Dendritic cell treated with granulocyte-macrophage colony-stimulating factor and Interleukin-4, amounts not matched to agents 40 ng/mL and 50 ng/mL, for 4 days (primary cell): Measurements from ENCODE around the gene PDZD8.
A peak's percentile ranks its signal among the peaks of the same experiment; 100 is the strongest.

ENCODE experiments used
- H3K27ac Mint-ChIP-seq: one replicate; pipeline ENCODE4 v1.8.0; 2022; ENCODE audit warnings: mild to moderate bottlenecking, mixed read lengths
- H3K27me3 Mint-ChIP-seq: one replicate; pipeline ENCODE4 v1.8.0; 2022; ENCODE audit warnings: mild to moderate bottlenecking, mixed read lengths
- H3K36me3 Mint-ChIP-seq: one replicate; pipeline ENCODE4 v1.8.0; 2022; ENCODE audit warnings: low read depth, mixed read lengths
- H3K4me1 Mint-ChIP-seq: one replicate; pipeline ENCODE4 v1.8.0; 2022; ENCODE audit warnings: low read depth, mixed read lengths
- H3K4me3 Mint-ChIP-seq: one replicate; pipeline ENCODE4 v1.8.0; 2022; ENCODE audit warnings: mild to moderate bottlenecking, moderate library complexity, mixed read lengths
- H3K9me3 Mint-ChIP-seq: one replicate; pipeline ENCODE4 v1.8.0; 2022; ENCODE audit warnings: mixed read lengths
- intact Hi-C: fragments of 100-400 bp; cut with micrococcal nuclease; formaldehyde crosslinking; loops from one replicate; pipeline ENCODE4 v1.15.0; 2022

The PDZD8 gene

DNA sequence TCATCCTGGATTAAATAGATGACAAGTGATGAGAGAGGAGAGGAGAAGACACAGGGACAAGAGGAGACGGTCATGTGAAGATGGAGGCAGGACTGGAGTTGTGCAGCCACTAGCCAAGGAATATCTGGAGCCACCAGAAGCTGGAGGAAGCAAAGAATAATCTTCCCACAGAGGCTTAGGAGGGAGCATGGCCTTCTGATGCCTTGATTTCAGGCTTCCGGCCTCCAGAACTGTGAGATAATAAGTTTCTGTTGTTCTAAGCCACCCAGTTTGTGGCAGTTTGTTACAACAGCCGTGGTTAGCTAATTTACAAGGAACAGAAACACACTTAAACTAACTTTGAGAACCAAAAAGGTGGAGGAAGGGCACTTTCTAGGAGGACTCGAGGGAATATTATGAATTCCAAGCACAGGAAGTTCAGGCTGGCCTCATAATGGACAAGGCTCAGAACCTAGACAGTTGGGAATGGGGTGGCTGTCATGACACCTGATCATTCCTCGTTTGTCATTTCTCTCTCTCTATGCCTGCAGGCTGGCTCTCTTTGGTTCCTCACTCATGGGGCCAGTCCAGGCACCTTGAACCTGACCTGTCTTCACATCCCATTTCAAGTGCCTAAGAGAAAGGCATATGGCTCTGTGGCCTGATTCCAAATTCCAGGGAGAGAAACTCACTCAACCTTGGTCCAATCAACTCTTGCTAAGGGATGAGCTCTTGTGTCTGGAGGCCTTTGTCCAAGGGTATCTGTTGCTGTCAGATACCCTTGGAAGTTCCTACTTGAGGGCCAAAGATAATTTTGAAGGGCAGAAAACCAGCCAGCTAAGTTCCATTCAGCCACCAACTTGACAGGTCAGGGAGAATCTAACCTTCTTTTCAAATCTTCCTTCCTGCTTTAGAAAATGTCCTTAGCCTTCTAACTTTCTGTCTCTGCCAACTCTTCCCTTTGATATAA lies 33.5 kb upstream of the PDZD8 start:
- Mint-ChIP-seq H3K4me3 (no peak overlapping the region), H3K4me1 (peaks cover 21% of the 10 kb centered on the region), H3K36me3 (no peaks in the 10 kb centered on the region), H3K9me3 (no peaks in the 10 kb centered on the region), H3K27ac (no peak overlapping the region), H3K27me3 (no peaks in the 10 kb centered on the region)
- intact Hi-C loops: no loop called here

DNA sequence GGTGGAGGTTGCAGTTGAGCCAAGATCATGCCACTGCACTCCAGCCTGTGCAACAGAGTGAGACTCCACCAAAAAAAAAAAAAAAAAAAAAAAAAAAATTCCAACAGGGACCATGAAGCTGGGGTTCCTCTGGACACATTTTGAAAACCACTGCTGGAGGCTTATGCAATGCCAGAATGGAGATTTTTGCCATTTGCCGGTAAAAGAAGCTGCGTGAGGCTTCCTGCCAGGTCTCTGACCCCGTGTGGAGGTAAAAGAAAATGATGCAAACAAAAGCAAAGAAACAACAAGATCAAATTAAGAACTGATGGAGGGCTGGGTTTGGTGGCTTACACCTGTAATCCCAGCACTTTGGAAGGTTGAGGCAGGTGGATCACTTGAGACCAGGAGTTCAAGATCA lies 30.5 kb upstream of the PDZD8 start:
- intact Hi-C loops: no loop called here
- Mint-ChIP-seq H3K27me3 (no peaks in the 10 kb centered on the region), H3K4me1 (peaks cover 21% of the 10 kb centered on the region), H3K9me3 (no peaks in the 10 kb centered on the region), H3K36me3 (no peaks in the 10 kb centered on the region), H3K4me3 (no peak overlapping the region), H3K27ac (no peak overlapping the region)

DNA sequence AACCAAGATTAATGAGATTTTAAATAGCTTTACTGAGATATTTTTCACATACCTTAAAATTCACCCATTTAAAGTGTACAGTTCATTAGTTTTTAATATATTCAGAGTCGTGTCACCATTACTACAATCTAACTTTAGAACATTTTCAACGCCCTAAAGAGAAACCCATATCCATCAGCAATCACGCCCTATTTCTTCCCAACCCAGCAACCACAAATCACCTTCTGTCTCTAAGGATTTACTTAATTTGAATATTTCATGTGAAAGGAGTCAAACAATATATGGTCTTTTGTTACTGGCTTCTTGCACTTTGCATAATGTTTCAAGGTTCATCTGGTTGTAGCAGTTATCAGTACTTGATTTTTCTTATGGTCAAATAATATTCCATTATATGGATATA lies 25.1 kb upstream of the PDZD8 start:
- H3K27ac Mint-ChIP-seq: no peak overlapping the region
- no peaks in the 10 kb centered on the region for H3K27me3 Mint-ChIP-seq
- H3K9me3 Mint-ChIP-seq: no peaks in the 10 kb centered on the region
- intact Hi-C loops: no loop called here
- peaks cover 8% of the 10 kb centered on the region for H3K4me1 Mint-ChIP-seq
- no peak overlapping the region for H3K4me3 Mint-ChIP-seq
- no peaks in the 10 kb centered on the region for H3K36me3 Mint-ChIP-seq

DNA sequence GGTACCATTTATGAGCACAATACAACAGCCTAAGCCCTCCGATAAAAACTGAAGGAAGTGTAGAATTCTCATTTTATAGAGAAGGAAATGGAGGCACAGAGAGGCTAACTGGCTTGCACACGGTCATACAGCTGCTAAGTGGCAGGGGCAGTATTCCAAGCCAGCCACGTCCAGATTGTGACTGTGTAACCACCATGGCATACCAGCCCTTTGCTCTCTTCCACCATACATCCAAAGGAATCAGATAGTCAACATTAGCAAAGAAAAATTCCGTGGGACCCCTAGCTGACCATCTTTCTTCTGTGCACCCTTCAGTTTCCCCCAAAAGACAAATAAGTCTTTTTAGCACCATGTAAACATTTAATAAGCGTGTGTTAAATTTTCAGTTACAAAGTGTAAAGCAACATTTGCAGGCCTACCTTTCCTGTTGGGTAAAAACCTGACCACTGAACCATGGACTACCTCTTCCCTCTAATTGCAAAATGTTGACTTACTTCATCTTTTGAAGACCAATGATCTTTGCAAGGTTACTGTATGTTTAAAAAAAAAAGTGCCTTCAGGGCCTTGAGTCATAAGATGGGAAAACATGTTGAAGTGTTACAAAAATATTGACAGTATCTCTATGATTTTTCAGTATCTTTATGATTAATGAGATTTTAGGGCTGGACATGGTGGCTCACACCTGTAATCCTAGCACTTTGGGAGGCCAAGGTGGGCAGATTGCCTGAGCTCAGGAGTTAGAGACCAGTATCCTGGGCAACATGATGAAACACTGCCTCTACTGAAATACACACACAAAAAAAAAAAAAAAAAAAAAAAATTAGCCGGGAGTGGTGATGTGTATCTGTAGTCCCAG lies 24.3 kb upstream of the PDZD8 start:
- peaks cover 8% of the 10 kb centered on the region for H3K4me1 Mint-ChIP-seq

DNA sequence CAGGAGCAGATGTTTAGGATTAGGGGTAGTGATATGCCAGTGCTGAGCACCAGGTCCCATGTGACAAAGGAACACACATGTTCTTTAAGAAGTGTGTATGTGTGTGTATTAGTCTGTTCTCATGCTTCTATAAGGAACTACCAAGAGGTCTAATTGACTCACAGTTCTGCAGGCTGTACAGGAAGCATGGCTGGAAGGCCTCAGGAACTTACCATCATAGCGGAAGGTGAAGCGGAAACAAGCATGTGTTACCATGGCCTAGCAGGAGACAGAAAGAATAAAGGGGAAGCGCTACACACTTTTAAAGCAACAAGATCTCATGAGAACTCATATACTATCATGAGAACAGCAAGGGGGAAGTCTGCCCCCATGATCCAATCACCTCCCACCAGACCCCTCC lies 22.8 kb upstream of the PDZD8 start:
- intact Hi-C loops: no loop called here
- H3K4me1 Mint-ChIP-seq: peaks cover 8% of the 10 kb centered on the region

More for the DNA sequence above, 24.3 kb upstream of the PDZD8 start:
- Mint-ChIP-seq H3K4me3 (no peak overlapping the region), H3K27me3 (no peaks in the 10 kb centered on the region), H3K36me3 (no peaks in the 10 kb centered on the region), H3K27ac (no peak overlapping the region), H3K9me3 (no peaks in the 10 kb centered on the region)
- intact Hi-C loops: no loop called here

DNA sequence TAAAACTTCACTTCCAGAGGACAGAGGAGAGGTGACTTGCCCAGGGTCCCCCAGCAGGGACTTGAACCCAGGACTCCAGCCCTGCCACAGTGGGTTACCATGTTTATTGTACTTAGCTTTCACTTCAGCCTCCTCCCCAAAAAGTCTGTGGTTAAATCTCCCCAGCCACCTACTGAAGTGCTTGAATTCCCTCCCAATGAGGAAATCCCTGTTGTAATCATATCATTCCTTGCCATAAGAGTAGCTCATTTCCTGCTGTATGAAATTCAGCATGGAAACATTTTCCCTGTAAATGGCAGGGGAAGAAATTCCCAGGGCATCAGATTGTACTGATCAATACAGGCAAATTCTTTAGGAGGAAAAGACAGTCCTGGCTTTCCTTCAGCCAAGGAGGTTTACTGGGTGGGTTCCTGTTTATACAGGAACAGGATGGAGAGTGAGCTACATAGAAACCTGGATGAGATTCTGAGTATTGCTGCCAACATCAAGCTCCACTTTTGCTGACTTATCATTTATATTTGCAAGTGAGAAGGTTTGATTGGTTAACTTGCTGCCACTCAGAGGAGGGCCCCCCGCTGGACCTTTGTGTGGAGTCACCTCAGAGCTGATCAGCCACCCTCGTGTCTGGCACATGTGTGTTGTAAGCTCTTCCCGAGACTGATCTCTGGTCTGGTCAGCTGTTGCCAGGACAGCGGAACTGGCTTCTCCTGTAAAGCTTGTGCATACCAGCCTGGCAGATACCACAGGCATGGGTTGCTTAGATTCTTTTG lies 16.4 kb upstream of the PDZD8 start:
- H3K27me3 Mint-ChIP-seq: peaks cover 3% of the 10 kb centered on the region
- H3K27ac Mint-ChIP-seq: no peak overlapping the region
- intact Hi-C loops: no loop called here
- H3K9me3 Mint-ChIP-seq: peaks cover 9% of the 10 kb centered on the region
- no peak overlapping the region for H3K4me3 Mint-ChIP-seq
- H3K36me3 Mint-ChIP-seq: no peaks in the 10 kb centered on the region
- no peaks in the 10 kb centered on the region for H3K4me1 Mint-ChIP-seq

More for the DNA sequence above, 22.8 kb upstream of the PDZD8 start:
- Mint-ChIP-seq H3K9me3 (no peaks in the 10 kb centered on the region), H3K4me3 (no peak overlapping the region), H3K27me3 (no peaks in the 10 kb centered on the region), H3K27ac (no peak overlapping the region), H3K36me3 (no peaks in the 10 kb centered on the region)

DNA sequence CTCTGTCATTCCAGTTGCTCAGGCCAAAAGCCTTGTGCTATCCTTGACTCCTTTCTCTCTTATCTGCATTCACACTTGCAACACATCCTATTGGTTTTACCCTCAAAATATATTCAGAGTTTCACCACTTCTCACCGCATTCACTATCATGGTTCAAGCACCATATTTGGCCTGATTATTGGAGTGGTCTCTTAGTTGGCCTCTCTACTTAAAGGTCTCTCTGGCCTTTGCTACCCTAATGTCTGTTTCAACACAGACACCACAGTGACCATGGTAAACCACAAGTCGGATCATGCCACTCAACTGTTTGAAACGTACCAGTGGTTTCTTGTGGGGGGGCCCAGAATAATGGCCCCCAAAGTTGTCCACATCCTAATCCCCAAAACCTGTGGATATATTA lies 15.2 kb upstream of the PDZD8 start:
- Mint-ChIP-seq H3K4me3 (no peak overlapping the region), H3K4me1 (no peaks in the 10 kb centered on the region)

DNA sequence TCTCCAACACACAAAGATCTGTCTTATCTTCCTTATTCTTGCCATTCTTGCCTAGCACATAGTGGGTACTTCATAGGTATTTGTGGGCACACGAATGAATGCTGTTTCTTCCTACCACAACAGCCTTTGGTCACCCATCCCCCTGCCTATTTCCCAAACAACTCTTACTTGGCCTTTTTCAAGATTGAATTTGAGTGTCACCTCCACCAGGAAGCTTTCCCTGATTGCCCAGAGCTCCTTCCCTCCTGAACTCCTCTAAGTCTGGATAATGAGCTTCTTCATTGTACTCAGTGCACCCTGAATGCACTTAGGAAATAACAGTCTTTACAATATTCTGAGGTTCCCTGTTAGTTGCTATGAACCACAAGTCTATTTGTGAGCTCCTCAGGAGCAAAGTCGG lies 11.6 kb upstream of the PDZD8 start:
- Mint-ChIP-seq H3K9me3 (peaks cover 9% of the 10 kb centered on the region), H3K27me3 (peaks cover 4% of the 10 kb centered on the region), H3K36me3 (no peaks in the 10 kb centered on the region), H3K4me3 (no peak overlapping the region), H3K4me1 (no peaks in the 10 kb centered on the region), H3K27ac (no peak overlapping the region)
- intact Hi-C loops: no loop called here

More for the DNA sequence above, 15.2 kb upstream of the PDZD8 start:
- intact Hi-C loops: no loop called here
- no peak overlapping the region for H3K27ac Mint-ChIP-seq
- peaks cover 9% of the 10 kb centered on the region for H3K9me3 Mint-ChIP-seq
- H3K36me3 Mint-ChIP-seq: no peaks in the 10 kb centered on the region
- H3K27me3 Mint-ChIP-seq: peaks cover 6% of the 10 kb centered on the region

DNA sequence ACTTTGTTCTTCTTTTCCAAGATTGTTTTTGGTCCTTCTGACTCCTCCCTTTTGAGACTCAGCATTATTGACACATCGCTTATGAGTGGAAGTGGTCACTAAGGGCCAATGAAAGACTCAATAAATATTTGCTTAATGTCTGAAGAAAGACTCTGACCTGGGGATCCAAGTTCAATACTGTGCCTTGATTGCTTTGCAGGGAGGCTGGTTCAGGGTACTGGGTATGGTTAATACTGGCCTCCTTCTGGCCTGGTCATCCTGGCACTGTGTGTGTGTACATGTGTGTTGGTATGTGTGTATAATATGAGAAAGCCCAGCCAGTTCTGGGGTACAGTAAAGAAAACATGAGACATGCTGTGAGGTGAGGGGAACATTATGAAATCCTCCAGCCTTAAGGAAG lies 7.6 kb upstream of the PDZD8 start:
- intact Hi-C loops: no loop called here
- H3K27ac Mint-ChIP-seq: no peak overlapping the region
- H3K4me3 Mint-ChIP-seq: no peak overlapping the region
- no peaks in the 10 kb centered on the region for H3K36me3 Mint-ChIP-seq
- H3K9me3 Mint-ChIP-seq: no peaks in the 10 kb centered on the region
- H3K4me1 Mint-ChIP-seq: no peaks in the 10 kb centered on the region
- peaks cover 10% of the 10 kb centered on the region for H3K27me3 Mint-ChIP-seq

DNA sequence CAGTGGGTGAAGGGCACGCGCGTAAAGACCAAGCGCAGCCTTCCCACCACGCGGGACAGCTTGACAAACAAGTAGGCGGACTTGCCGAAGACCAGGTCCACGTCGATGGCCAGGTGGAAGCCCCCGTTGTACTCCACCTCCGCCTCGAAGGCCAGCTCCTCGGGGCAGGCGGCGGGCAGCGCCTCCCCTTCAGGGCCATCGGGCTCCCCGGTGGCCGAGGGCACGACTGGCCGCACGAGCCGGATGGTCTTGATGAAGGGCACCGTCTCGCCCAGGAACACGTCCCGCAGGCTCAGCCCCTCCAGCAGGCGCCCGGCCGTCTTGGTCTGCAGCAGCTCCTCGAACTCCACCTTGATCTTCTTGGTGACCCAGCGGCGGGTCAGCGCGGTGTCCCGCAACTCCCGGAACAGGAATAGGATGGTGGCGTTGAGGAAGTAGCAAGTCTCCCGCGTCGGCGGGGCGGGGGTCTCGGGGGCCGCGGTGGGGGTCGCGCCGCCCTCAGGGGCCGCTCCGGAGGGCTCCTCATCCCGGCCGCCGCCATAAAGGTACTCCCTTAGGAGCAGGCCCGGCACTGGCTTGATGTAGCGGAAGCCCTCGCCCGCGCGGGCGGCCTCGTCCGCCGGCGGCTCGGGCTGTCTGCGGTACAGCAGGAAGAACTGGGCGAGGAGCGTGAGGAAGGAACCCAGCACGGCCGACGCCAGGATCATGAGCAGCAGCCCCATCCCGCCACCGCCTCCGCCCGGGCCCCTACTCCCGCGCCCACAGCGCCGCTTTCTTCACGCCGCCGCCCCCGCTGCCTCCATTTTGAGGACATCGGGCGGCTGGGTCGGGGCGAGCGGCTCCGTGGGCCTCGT lies 507 bp downstream of the PDZD8 start:
- H3K27ac Mint-ChIP-seq: peak overlapping the region; percentile 92
- peaks cover 6% of the 10 kb centered on the region for H3K27me3 Mint-ChIP-seq
- no peaks in the 10 kb centered on the region for H3K9me3 Mint-ChIP-seq
- peak overlapping the region; percentile 91 for H3K4me3 Mint-ChIP-seq
- intact Hi-C loops: loop anchor here (5.0 to 10.0 kb wide), 3 partner anchors 32 to 673 kb away; partner anchors contain the start of genes RAB11FIP2 and SHTN1
- peaks cover 48% of the 10 kb centered on the region for H3K4me1 Mint-ChIP-seq
- H3K36me3 Mint-ChIP-seq: peaks cover 30% of the 10 kb centered on the region

DNA sequence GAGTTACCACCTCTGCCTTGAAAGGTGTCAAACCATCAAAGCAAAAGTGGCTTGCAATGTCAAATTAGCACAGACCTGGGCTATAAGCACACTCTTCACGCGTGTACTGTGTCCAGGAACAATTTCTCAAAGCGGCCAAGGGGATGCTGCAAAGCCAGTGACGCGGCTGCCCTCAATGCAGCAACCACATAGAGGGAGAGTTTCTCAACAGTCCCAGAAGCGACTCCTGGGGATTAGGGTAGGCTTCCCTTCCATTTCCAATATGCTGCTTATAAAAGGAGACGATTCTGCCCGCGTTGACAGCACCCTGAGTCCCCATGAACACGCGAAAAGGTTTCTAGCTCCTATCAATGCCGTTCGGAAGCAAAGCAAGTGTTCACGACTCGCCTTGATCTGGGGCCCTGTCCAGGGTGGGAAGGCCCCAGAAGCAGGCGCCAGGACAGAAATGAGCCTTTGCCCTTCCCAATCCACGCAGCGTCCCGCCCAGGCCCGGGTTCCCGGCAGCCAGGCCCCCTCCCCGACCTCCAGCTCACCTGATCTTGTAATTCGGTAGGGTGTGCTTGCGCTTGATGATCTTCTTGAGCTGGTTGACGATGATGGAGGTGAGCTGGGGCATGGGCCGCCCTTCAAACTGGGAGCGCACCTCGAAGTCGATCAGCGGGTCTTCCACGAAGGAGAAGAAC lies 1.3 kb downstream of the PDZD8 start:
- Mint-ChIP-seq H3K4me1 (peaks cover 54% of the 10 kb centered on the region), H3K27ac (peak overlapping the region; percentile 92), H3K27me3 (peaks cover 3% of the 10 kb centered on the region), H3K9me3 (no peaks in the 10 kb centered on the region), H3K4me3 (peak overlapping the region; percentile 91), H3K36me3 (peaks cover 37% of the 10 kb centered on the region)
- intact Hi-C loops: loop anchor here (10.0 kb wide), 1 partner anchor 369 kb away; the partner anchor contains the start of gene SHTN1

DNA sequence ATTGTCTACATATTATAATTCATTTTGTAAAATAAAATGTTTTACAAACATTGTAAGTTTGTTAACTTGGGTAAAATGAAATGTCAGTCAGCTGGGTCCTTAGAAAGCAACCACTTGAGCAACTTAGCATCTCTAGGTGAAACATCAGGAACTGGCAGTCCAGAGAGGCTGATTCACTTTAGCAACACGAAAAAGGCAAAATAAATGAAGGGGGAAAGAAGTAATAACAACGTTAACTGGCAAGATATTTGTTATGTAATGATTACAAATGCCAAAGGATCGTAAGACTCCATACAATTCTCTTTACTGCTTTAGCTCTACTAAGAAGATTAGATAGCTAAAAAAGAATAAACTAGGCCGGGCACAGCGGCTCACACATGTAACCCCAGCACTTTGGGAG lies 5.0 kb downstream of the PDZD8 start:
- Mint-ChIP-seq H3K4me1 (peaks cover 59% of the 10 kb centered on the region), H3K27ac (no peak overlapping the region), H3K27me3 (no peaks in the 10 kb centered on the region), H3K9me3 (no peaks in the 10 kb centered on the region), H3K36me3 (peaks cover 33% of the 10 kb centered on the region), H3K4me3 (no peak overlapping the region)
- intact Hi-C loops: loop anchor here (10.0 kb wide), 1 partner anchor 365 kb away; the partner anchor contains the start of gene SHTN1
